Esophagus muscularis mucosa (tissue), 4 donors: Measurements from ENCODE around the gene PPP6R1. TPM values are rescaled to one million over a fixed set of nuclear protein-coding genes. Genes with fewer than 3 reads are reported as not detected.
"Not testable (repeated sequence)": the region's sequence is repeated elsewhere in the genome, so short reads cannot be mapped to it uniquely, and the experiment has no call there.

Source experiments
- DNase-seq: peaks from one replicate; pipeline ENCODE4 v3.0.0-alpha.2; 2017; ENCODE audit errors: extremely low spot score
- H3K27ac ChIP-seq, 4 donors: fragments of 200-600 bp; sonication (generic); replicated peaks in 1 of 4; 1 replicate in 3 of 4; 2 replicates in 1 of 4; pipeline ENCODE4 v1.5.1; 2016 to 2019; ENCODE audit warnings: mild to moderate bottlenecking in 1 of 4
- H3K27me3 ChIP-seq, 4 donors: fragments of 200-600 bp; sonication (generic); one replicate each; pipeline versions ENCODE4 v1.5.1 to v1.6.0; 2016 to 2019
- H3K36me3 ChIP-seq, 4 donors: fragments of 200-600 bp; sonication (generic); one replicate each; pipeline ENCODE4 v1.5.1; 2016 to 2019
- H3K4me1 ChIP-seq, 4 donors: fragments of 200-600 bp; sonication (generic); one replicate each; pipeline ENCODE4 v1.5.1; 2016 to 2019
- H3K4me3 ChIP-seq, 4 donors: fragments of 200-600 bp; sonication (generic); 1 replicate in 2 of 4; 2 replicates in 2 of 4; pipeline ENCODE4 v1.5.1; 2016 to 2019; ENCODE audit warnings: mild to moderate bottlenecking in 4 of 4, moderate library complexity in 1 of 4
- H3K9me3 ChIP-seq, 4 donors: fragments of 200-600 bp; sonication (generic); 1 replicate in 3 of 4; 2 replicates in 1 of 4; pipeline ENCODE4 v1.5.1; 2016 to 2019
- CTCF ChIP-seq, 3 experiments: fragments of 200-600 bp in 2 of 3; fragments of 450-650 bp in 1 of 3; sonication (generic) in 2 of 3; IDR thresholded peaks; one replicate each; pipeline ENCODE4 v1.5.1; 2017 to 2019; ENCODE audit warnings: antibody characterized with exemption in 3 of 3, mild to moderate bottlenecking in 2 of 3, moderate library complexity in 1 of 3
- EP300 ChIP-seq: sonication (generic); formaldehyde crosslinking; IDR thresholded peaks from one replicate; pipeline ENCODE4 v1.6.1; 2017; ENCODE audit warnings: antibody characterized with exemption
- POLR2A ChIP-seq: fragments of 450-650 bp; IDR thresholded peaks from one replicate; pipeline ENCODE4 v1.6.1; 2017; ENCODE audit warnings: antibody characterized with exemption, moderate library complexity, mild to moderate bottlenecking, low read depth
- POLR2AphosphoS5 ChIP-seq, 2 donors: sonication (generic); formaldehyde crosslinking; IDR thresholded peaks; one replicate each; pipeline ENCODE4 v1.6.1; 2017; ENCODE audit warnings: antibody characterized with exemption in 2 of 2
- WGBS: methylation state at CpG from one replicate; pipeline ENCODE4 v1.1.5; 2018; 5-methylcytosine and 5-hydroxymethylcytosine counted together
- intact Hi-C: fragments of 100-400 bp; cut with DNase I; formaldehyde crosslinking; loops from one replicate; pipeline ENCODE4 v1.15.1; 2023
- total RNA-seq, 4 donors: library from RNA; depleted of rRNA; stranded (reverse); fragments of >200 nt; gene quantifications; one replicate each; pipeline versions ENCODE4 v1.1.0 to v1.2.1, GENCODE V29; 2016

PPP6R1 gene
- total RNA-seq, 4 donors from 2014 or later, result 37.4 to 75.5 (median 45.6) TPM

- Histone ChIP-seq H3K27me3 (peaks cover 0 to 66% (median 2%) of the 10 kb centered on the region in 4 donors), H3K4me1 (peaks cover 17 to 33% (median 26%) of the 10 kb centered on the region in 4 donors), H3K9me3 (peaks cover 0 to 11% (median 7%) of the 10 kb centered on the region in 4 donors), H3K4me3 (no peak overlapping the region), H3K27ac (no peak overlapping the region), H3K36me3 (no peaks in the 10 kb centered on the region)
- WGBS, result 90% methylated on average over 2 of the region's 3 CpGs
- TF ChIP-seq POLR2AphosphoS5 (IDR thresholded peaks at IDR 0.05) (no peak), POLR2A (no peak), CTCF (IDR thresholded peaks at IDR 0.05) (no peak), EP300 (no peak)
- intact Hi-C loops, result no loop called here
- no peak for DNase-seq
These were observed 46.4 kb downstream of the PPP6R1 start for GRCh38 chr19:55212447-55212846.

GRCh38 chr19:55209693-55210472 is 48.9 kb downstream of the PPP6R1 start:
- Histone ChIP-seq H3K4me1 (peaks cover 14 to 29% (median 25%) of the 10 kb centered on the region in 4 donors), H3K27ac (no peak overlapping the region), H3K36me3 (no peaks in the 10 kb centered on the region), H3K9me3 (peaks cover 0 to 11% (median 7%) of the 10 kb centered on the region in 4 donors), H3K4me3 (no peak overlapping the region), H3K27me3 (peaks cover 0 to 58% (median 0%) of the 10 kb centered on the region in 4 donors)
- DNase-seq, result no peak
- TF ChIP-seq CTCF (IDR thresholded peaks at IDR 0.05) (no peak), POLR2AphosphoS5 (IDR thresholded peaks at IDR 0.05) (no peak), POLR2A (no peak), EP300 (no peak)
- intact Hi-C loops, result no loop called here
- WGBS, result 65% methylated on average over 17 of the region's 17 CpGs

- H3K4me1 ChIP-seq, result peaks cover 14 to 29% (median 25%) of the 10 kb centered on the region in 4 donors
- no peak within 1 kb of the TSS for H3K27ac ChIP-seq
- no peak within 1 kb of the TSS for H3K4me3 ChIP-seq
- TF ChIP-seq CTCF (IDR thresholded peaks at IDR 0.05) (no peak), POLR2A (no peak), EP300 (no peak), POLR2AphosphoS5 (IDR thresholded peaks at IDR 0.05) (no peak)
- peaks cover 0 to 58% (median 0%) of the 10 kb centered on the region in 4 donors for H3K27me3 ChIP-seq
- intact Hi-C loops, result no loop called here
- peaks cover 0 to 11% (median 7%) of the 10 kb centered on the region in 4 donors for H3K9me3 ChIP-seq
- H3K36me3 ChIP-seq, result no peaks in the 10 kb centered on the region
- 71% methylated on average over 13 of the region's 18 CpGs for WGBS
- no peak for DNase-seq
These were observed 49.7 kb downstream of the PPP6R1 start, which contains the start of gene PTPRH for GRCh38 chr19:55208880-55209692. PTPRH (minus strand) TSS chr19:55209501; CDS start chr19:55209433, 68 bp downstream.

- WGBS, result 34% methylated on average over 29 of the region's 29 CpGs
- peak; percentile 93 for DNase-seq
- H3K4me3 ChIP-seq, result peak overlapping the region; percentile 16 to 39 (median 26)
- H3K9me3 ChIP-seq, result peaks cover 0 to under 1% (median 0%) of the 10 kb centered on the region in 4 donors
- TF ChIP-seq POLR2AphosphoS5 (IDR thresholded peaks at IDR 0.05) (peak; percentile 25 to 36), CTCF (IDR thresholded peaks at IDR 0.05) (no peak), EP300 (no peak), POLR2A (peak; percentile 14)
- no peaks in the 10 kb centered on the region for H3K36me3 ChIP-seq
- H3K27ac ChIP-seq, result no peak overlapping the region
- H3K4me1 ChIP-seq, result peaks cover 14 to 29% (median 25%) of the 10 kb centered on the region in 4 donors
- H3K27me3 ChIP-seq, result peaks cover 0 to 42% (median 0%) of the 10 kb centered on the region in 4 donors
- intact Hi-C loops, result no loop called here
These were observed 51.9 kb downstream of the PPP6R1 start for GRCh38 chr19:55206664-55207500.

DNA sequence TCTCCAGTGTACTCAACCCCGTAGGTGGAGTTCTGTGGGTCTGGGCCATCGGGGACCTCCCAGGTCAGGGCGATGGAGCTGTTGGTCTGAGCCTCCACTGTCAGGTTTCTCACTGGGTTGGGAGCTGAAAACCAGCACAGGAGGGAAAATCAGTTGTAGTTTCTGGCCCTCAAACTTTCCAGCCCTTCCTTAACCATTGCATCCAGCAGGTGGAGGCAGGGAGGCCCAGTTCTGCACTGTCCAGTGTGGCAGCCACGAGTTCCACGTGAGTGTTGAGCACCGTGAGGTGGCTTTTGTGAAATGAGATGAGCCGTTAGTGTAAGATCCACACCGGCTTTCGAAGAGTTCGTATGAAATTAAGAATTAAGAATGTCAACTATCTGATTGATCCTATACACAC is 56.6 kb downstream of the PPP6R1 start:
- H3K27ac ChIP-seq, H3K4me3 ChIP-seq, H3K9me3 ChIP-seq, DNase-seq, H3K36me3 ChIP-seq, H3K4me1 ChIP-seq, intact Hi-C loops: not testable (repeated sequence)
- WGBS, result 65% methylated on average over 7 of the region's 10 CpGs
- H3K27me3 ChIP-seq, result peaks cover 0 to 67% (median 0%) of the 10 kb centered on the region in 4 donors
